GM12878 (cell line): ENCODE results near the gene THAP5. TPM values are rescaled to one million over a fixed set of nuclear protein-coding genes. Genes with fewer than 3 reads are reported as not detected.

Experiments used
- ATAC-seq: fragments of 200-7000 bp; cut with Tn5 transposase; 3 replicates; pipeline ENCODE4 v1.9.1; 2020; ENCODE audit warnings: mild to moderate bottlenecking, moderate library complexity
- BruUV-seq: library from RNA; stranded (reverse); fragments of 400-500 nt; replicated peaks from 2 replicates; lab custom pipeline; 2021; lab: Mats Ljungman, UMichigan
- CTCF ChIA-PET: fragments of 300-600 bp; sonication (Branson Sonifier 250); formaldehyde crosslinking; extraction: SDS; loops from one replicate; lab custom pipeline; 2021; ENCODE audit warnings: inconsistent platforms; lab: Yijun Ruan, JAX
- POLR2A ChIA-PET: fragments of 350-600 bp; formaldehyde crosslinking; extraction: SDS; loops from one replicate; lab custom pipeline; 2021; ENCODE audit warnings: inconsistent platforms; lab: Charles Lee
- RAD21 ChIA-PET: fragments of 300-600 bp; sonication (Branson Sonifier 250); formaldehyde crosslinking; loops from one replicate; lab custom pipeline; 2023; ENCODE audit warnings: antibody characterized with exemption; ENCODE audit not compliant: unreplicated experiment; lab: Charles Lee
- SMC1A ChIA-PET: fragments of 300-600 bp; sonication (Branson Sonifier 250); formaldehyde crosslinking; loops from one replicate; lab custom pipeline; 2023; ENCODE audit not compliant: unreplicated experiment, uncharacterized antibody; lab: Charles Lee
- DNase-seq: peaks from one replicate; pipeline ENCODE4 v3.0.0-alpha.2; 2011; ENCODE audit warnings: low read depth, low spot score
- FAIRE-seq: peaks from 3 replicates; lab custom pipeline; 2011; peaks lifted over from hg19 to GRCh38; lab: Jason Lieb, UNC
- H2AFZ ChIP-seq: 2 replicates; pipeline ENCODE4 v1.6.0; 2011; ENCODE audit warnings: low read depth, low read length, control low read depth; ENCODE audit not compliant: control insufficient read depth
- H3K27ac ChIP-seq: 2 replicates; pipeline ENCODE4 v1.5.1; 2011; ENCODE audit warnings: control low read depth; ENCODE audit not compliant: control insufficient read depth, insufficient read depth
- H3K27me3 ChIP-seq, 2 experiments: replicated peaks in 1 of 2; 2 replicates each; pipeline versions ENCODE4 v1.6.0 to v1.6.1; 2011; ENCODE audit warnings: low read length in 1 of 2; ENCODE audit not compliant: control insufficient read depth in 2 of 2, insufficient read depth in 2 of 2
- H3K36me3 ChIP-seq, 2 experiments: 2 replicates each; pipeline ENCODE4 v1.5.1; 2011; ENCODE audit warnings: low read length in 1 of 2; ENCODE audit not compliant: control insufficient read depth in 2 of 2, insufficient read depth in 2 of 2
- H3K4me1 ChIP-seq: 2 replicates; pipeline ENCODE4 v1.6.1; 2011; ENCODE audit warnings: mild to moderate bottlenecking, low read length, moderate library complexity, mixed read lengths; ENCODE audit not compliant: control insufficient read depth, insufficient read depth
- H3K4me2 ChIP-seq: 2 replicates; pipeline ENCODE4 v1.6.0; 2011; ENCODE audit warnings: control low read depth; ENCODE audit not compliant: control insufficient read depth, insufficient read depth
- H3K4me3 ChIP-seq: fragments of 200-600 bp; sonication (generic); 2 replicates; pipeline ENCODE4 v1.5.1; 2016
- H3K79me2 ChIP-seq: 2 replicates; pipeline ENCODE4 v1.6.0; 2011; ENCODE audit warnings: low read length; ENCODE audit not compliant: control insufficient read depth, insufficient read depth
- H3K9ac ChIP-seq: 2 replicates; pipeline ENCODE4 v1.8.0; 2011; ENCODE audit warnings: low read length, control low read depth, mixed read lengths; ENCODE audit not compliant: control insufficient read depth, insufficient read depth
- H3K9me3 ChIP-seq: replicated peaks from 3 replicates; pipeline ENCODE4 v1.5.1; 2011; ENCODE audit warnings: mild to moderate bottlenecking, low read length; ENCODE audit not compliant: control insufficient read depth, insufficient read depth
- H4K20me1 ChIP-seq: 2 replicates; pipeline ENCODE4 v1.6.0; 2011; ENCODE audit not compliant: control insufficient read depth, insufficient read depth
- BCL11A ChIP-seq: IDR thresholded peaks from 2 replicates; pipeline ENCODE4 v1.6.1; 2011; ENCODE audit warnings: low read depth, low read length
- FOS ChIP-seq: IDR thresholded peaks from 3 replicates; pipeline ENCODE4 v1.6.1; 2011; ENCODE audit warnings: borderline replicate concordance; ENCODE audit not compliant: insufficient read length; ENCODE audit errors: extremely low read depth
- GATAD2B ChIP-seq: fragments of 450-650 bp; conservative IDR thresholded peaks from 2 replicates; pipeline ENCODE4 v1.6.1; 2017; ENCODE audit warnings: low read depth, mild to moderate bottlenecking, moderate library complexity
- HDAC6 ChIP-seq: fragments of 200-600 bp; sonication (generic); IDR thresholded peaks from one replicate; pipeline ENCODE4 v1.8.0; 2017; ENCODE audit warnings: antibody characterized with exemption; ENCODE audit not compliant: unreplicated experiment
- IKZF2 ChIP-seq, 2 experiments: fragments of 450-650 bp; IDR thresholded peaks; 2 replicates each; pipeline ENCODE4 v1.6.1; 2017; ENCODE audit warnings: mild to moderate bottlenecking in 2 of 2, moderate library complexity in 2 of 2
- PAX5 ChIP-seq: IDR thresholded peaks from 2 replicates; pipeline ENCODE4 v1.6.1; 2011; ENCODE audit warnings: low read depth, low read length, borderline replicate concordance
- RAD21 ChIP-seq: IDR thresholded peaks from 2 replicates; pipeline ENCODE4 v1.6.1; 2011; ENCODE audit warnings: mild to moderate bottlenecking, low read depth, low read length, moderate library complexity; ENCODE audit not compliant: insufficient read depth
- RBBP5 ChIP-seq: fragments of 200-600 bp; sonication (generic); conservative IDR thresholded peaks from 2 replicates; pipeline ENCODE4 v1.6.1; 2016
- RUNX3 ChIP-seq: IDR thresholded peaks from 2 replicates; pipeline ENCODE4 v1.6.1; 2012; ENCODE audit warnings: low read length, inconsistent platforms
- STAT3 ChIP-seq: IDR thresholded peaks from 2 replicates; pipeline ENCODE4 v1.6.1; 2011; ENCODE audit warnings: low read depth, low read length, improper control_type of control experiment
- WGBS: methylation state at CpG from one replicate; pipeline ENCODE4 v1.1.6; 2016; ENCODE audit warnings: low lambda C conversion rate; ENCODE audit not compliant: insufficient replicate concordance, insufficient coverage; ENCODE audit errors: missing lambda C conversion rate; 5-methylcytosine and 5-hydroxymethylcytosine counted together
- in situ Hi-C: fragments of 300-500 bp; cut with MboI; formaldehyde crosslinking; loops from 9 replicates; pipeline ENCODE4 v1.14.3; 2018; ENCODE audit warnings: mixed read lengths
- intact Hi-C: fragments of 100-400 bp; cut with micrococcal nuclease; formaldehyde crosslinking; loops from one replicate; pipeline ENCODE4 v1.14.2; 2022; ENCODE audit not compliant: unreplicated experiment
- polyA plus RNA-seq, 11 experiments: library from polyadenylated mRNA; depleted of rRNA in 4 of 11; unstranded in 6 of 11; stranded (reverse) in 5 of 11; fragments of >200 nt; fragmentation: Nextera tagmentation in 4 of 11; fragmentation: Illumina TruSeq in 1 of 11; extraction: Ambion mirVana in 4 of 11; extraction: Trizol in 1 of 11; gene quantifications; 1 replicate in 1 of 11; 2 replicates in 10 of 11; pipeline versions ENCODE4 v1.2.1 to v1.2.3, GENCODE V29; 2011 to 2016; ENCODE audit warnings: inconsistent platforms in 2 of 11, missing spikeins in 2 of 11, low read depth in 1 of 11
- total RNA-seq, 4 experiments: library from RNA; depleted of rRNA in 3 of 4; stranded (reverse); fragments of >200 nt in 3 of 4; fragmentation: Illumina TruSeq in 1 of 4; extraction: Trizol in 1 of 4; gene quantifications; 2 replicates each; pipeline versions ENCODE4 v1.2.1 to v1.2.3, GENCODE V29; 2013 to 2021
- TF ChIP-seq, protein P1 (sequence below): fragments of 450-650 bp; IDR thresholded peaks from 2 replicates; pipeline ENCODE4 v1.6.1; 2017; ENCODE audit warnings: antibody characterized with exemption, mild to moderate bottlenecking, moderate library complexity
- TF ChIP-seq, protein P2 (sequence below): fragments of 450-650 bp; IDR thresholded peaks from 2 replicates; pipeline ENCODE4 v1.6.1; 2017; ENCODE audit warnings: mild to moderate bottlenecking, moderate library complexity
- TF ChIP-seq, protein P3 (sequence below): fragments of 450-650 bp; IDR thresholded peaks from 2 replicates; pipeline ENCODE4 v1.6.1; 2014; ENCODE audit warnings: mild to moderate bottlenecking

Gene THAP5
- total and polyA plus RNA-seq, 10 of the 15 experiments (the other 5 are each of a cell fraction or from before 2014, with no cell fraction given) = 13.0 to 47.7 (median 24.2) TPM

GRCh38 chr7:108613147-108613948, 43.8 kb upstream of the THAP5 start:
- Histone ChIP-seq H3K4me2 (no peak overlapping the region), H3K27ac (no peak overlapping the region), H3K36me3 (no peaks in the 10 kb centered on the region), H3K4me1 (no peaks in the 10 kb centered on the region), H4K20me1 (no peaks in the 10 kb centered on the region), H3K27me3 (peaks cover 0 to 4% of the 10 kb centered on the region in 2 experiments; a peak in 1 of 4 replicates), H2AFZ (no peak overlapping the region), H3K9me3 (no peaks in the 10 kb centered on the region), H3K79me2 (no peaks in the 10 kb centered on the region), H3K4me3 (no peak overlapping the region), H3K9ac (no peak overlapping the region)
- ATAC-seq = peak; percentile 83
- 10% methylated on average over 5 of the region's 5 CpGs for WGBS
- ChIA-PET CTCF (interaction anchor here (1.0 to 1.3 kb wide), 5 partner anchors 8 to 261 kb away, joined by 3 to 5 read pairs (median 3); no protein-coding TSS in a partner anchor), POLR2A (no interaction called here), SMC1A (no interaction called here), RAD21 (no interaction called here)
- intact Hi-C loops = loop anchor here (1.0 to 10.0 kb wide), 2 partner anchors 262 to 1831 kb away; no protein-coding TSS in a partner anchor
- in situ Hi-C loops = no loop called here
- DNase-seq = no peak
- peak; percentile 31 for FAIRE-seq
- BruUV-seq = no TSS peak
- TF ChIP-seq HDAC6 (no peak), FOS (no peak), RBBP5 (no peak), IKZF2 (IDR thresholded peaks at IDR 0.05) (no peak), GATAD2B (no peak), RAD21 (peak; percentile 78), RUNX3 (no peak), PAX5 (no peak), STAT3 (no peak), BCL11A (no peak)
- TF ChIP-seq, protein P1, sequence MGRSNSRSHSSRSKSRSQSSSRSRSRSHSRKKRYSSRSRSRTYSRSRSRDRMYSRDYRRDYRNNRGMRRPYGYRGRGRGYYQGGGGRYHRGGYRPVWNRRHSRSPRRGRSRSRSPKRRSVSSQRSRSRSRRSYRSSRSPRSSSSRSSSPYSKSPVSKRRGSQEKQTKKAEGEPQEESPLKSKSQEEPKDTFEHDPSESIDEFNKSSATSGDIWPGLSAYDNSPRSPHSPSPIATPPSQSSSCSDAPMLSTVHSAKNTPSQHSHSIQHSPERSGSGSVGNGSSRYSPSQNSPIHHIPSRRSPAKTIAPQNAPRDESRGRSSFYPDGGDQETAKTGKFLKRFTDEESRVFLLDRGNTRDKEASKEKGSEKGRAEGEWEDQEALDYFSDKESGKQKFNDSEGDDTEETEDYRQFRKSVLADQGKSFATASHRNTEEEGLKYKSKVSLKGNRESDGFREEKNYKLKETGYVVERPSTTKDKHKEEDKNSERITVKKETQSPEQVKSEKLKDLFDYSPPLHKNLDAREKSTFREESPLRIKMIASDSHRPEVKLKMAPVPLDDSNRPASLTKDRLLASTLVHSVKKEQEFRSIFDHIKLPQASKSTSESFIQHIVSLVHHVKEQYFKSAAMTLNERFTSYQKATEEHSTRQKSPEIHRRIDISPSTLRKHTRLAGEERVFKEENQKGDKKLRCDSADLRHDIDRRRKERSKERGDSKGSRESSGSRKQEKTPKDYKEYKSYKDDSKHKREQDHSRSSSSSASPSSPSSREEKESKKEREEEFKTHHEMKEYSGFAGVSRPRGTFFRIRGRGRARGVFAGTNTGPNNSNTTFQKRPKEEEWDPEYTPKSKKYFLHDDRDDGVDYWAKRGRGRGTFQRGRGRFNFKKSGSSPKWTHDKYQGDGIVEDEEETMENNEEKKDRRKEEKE = no peak
- TF ChIP-seq, protein P2, sequence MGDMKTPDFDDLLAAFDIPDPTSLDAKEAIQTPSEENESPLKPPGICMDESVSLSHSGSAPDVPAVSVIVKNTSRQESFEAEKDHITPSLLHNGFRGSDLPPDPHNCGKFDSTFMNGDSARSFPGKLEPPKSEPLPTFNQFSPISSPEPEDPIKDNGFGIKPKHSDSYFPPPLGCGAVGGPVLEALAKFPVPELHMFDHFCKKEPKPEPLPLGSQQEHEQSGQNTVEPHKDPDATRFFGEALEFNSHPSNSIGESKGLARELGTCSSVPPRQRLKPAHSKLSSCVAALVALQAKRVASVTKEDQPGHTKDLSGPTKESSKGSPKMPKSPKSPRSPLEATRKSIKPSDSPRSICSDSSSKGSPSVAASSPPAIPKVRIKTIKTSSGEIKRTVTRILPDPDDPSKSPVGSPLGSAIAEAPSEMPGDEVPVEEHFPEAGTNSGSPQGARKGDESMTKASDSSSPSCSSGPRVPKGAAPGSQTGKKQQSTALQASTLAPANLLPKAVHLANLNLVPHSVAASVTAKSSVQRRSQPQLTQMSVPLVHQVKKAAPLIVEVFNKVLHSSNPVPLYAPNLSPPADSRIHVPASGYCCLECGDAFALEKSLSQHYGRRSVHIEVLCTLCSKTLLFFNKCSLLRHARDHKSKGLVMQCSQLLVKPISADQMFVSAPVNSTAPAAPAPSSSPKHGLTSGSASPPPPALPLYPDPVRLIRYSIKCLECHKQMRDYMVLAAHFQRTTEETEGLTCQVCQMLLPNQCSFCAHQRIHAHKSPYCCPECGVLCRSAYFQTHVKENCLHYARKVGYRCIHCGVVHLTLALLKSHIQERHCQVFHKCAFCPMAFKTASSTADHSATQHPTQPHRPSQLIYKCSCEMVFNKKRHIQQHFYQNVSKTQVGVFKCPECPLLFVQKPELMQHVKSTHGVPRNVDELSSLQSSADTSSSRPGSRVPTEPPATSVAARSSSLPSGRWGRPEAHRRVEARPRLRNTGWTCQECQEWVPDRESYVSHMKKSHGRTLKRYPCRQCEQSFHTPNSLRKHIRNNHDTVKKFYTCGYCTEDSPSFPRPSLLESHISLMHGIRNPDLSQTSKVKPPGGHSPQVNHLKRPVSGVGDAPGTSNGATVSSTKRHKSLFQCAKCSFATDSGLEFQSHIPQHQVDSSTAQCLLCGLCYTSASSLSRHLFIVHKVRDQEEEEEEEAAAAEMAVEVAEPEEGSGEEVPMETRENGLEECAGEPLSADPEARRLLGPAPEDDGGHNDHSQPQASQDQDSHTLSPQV = no peak
- TF ChIP-seq, protein P3, sequence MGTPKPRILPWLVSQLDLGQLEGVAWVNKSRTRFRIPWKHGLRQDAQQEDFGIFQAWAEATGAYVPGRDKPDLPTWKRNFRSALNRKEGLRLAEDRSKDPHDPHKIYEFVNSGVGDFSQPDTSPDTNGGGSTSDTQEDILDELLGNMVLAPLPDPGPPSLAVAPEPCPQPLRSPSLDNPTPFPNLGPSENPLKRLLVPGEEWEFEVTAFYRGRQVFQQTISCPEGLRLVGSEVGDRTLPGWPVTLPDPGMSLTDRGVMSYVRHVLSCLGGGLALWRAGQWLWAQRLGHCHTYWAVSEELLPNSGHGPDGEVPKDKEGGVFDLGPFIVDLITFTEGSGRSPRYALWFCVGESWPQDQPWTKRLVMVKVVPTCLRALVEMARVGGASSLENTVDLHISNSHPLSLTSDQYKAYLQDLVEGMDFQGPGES = no peak
